Measurements from ENCODE around the gene USP13. TPM values are rescaled to one million over a fixed set of nuclear protein-coding genes. Genes with fewer than 3 reads are reported as not detected.
A peak's percentile ranks its signal among the peaks of the same experiment; 100 is the strongest.

Gene USP13, protein sequence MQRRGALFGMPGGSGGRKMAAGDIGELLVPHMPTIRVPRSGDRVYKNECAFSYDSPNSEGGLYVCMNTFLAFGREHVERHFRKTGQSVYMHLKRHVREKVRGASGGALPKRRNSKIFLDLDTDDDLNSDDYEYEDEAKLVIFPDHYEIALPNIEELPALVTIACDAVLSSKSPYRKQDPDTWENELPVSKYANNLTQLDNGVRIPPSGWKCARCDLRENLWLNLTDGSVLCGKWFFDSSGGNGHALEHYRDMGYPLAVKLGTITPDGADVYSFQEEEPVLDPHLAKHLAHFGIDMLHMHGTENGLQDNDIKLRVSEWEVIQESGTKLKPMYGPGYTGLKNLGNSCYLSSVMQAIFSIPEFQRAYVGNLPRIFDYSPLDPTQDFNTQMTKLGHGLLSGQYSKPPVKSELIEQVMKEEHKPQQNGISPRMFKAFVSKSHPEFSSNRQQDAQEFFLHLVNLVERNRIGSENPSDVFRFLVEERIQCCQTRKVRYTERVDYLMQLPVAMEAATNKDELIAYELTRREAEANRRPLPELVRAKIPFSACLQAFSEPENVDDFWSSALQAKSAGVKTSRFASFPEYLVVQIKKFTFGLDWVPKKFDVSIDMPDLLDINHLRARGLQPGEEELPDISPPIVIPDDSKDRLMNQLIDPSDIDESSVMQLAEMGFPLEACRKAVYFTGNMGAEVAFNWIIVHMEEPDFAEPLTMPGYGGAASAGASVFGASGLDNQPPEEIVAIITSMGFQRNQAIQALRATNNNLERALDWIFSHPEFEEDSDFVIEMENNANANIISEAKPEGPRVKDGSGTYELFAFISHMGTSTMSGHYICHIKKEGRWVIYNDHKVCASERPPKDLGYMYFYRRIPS
- total RNA-seq (1 to 10 TPM; 7.7 to 7.9 TPM), total RNA-seq (6.2 to 7.5 reads per million in 2 donors)

DNA sequence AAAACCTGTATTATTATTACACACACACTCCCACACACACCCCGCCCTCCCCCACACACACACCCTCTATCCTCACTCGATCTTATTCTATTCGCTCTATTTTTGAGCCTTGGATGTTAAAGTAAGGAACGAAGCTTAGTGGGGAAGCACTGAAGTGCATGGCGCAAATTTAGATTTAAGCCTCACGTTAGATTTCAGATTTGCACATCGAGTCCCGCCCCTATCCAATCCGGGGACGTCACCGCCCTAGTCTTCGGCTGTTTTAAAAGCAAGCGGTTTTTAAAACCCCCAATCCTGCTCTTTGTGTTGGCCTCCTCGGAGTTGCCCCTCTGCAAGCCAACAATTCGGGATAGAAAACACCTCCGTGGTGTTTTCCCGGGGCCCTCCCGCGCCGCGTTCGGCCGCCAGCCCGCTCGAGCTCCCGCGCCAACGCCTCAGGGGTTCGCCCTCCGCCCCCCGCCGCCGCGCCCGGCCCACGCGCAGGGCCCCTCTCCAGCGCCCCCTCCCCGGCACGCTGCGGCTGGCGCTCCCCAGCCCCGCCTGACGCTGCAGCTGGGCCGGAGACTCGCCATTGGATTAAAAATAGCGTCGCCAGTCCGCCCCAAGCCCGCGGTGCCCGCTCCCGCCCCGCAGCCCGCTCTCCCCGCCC is at the start of gene USP13:
Gene USP13, plus strand, starts transcription at position 594 of the 649 bp plus-strand sequence. CDS start 186 bp downstream, outside the sequence.
- no peaks in the 10 kb centered on the region for H3K9me3 ChIP-seq (ENCODE audit: control insufficient read depth, low read length, poor library complexity, severe bottlenecking)
- DNase-seq (peak; percentile 38 to 58 (median 56)), ATAC-seq (peak; percentile 65)
- peak within 1 kb of the TSS; percentile 90 for H3K27ac Mint-ChIP-seq
- H3K4me1 Mint-ChIP-seq = peaks cover 26% of the 10 kb centered on the region
- no peaks in the 10 kb centered on the region for H3K27me3 Mint-ChIP-seq
- H3K36me3 Mint-ChIP-seq (ENCODE audit: low read depth) = peaks cover 2% of the 10 kb centered on the region
- peak within 1 kb of the TSS; percentile 94 for H3K4me3 Mint-ChIP-seq

DNA sequence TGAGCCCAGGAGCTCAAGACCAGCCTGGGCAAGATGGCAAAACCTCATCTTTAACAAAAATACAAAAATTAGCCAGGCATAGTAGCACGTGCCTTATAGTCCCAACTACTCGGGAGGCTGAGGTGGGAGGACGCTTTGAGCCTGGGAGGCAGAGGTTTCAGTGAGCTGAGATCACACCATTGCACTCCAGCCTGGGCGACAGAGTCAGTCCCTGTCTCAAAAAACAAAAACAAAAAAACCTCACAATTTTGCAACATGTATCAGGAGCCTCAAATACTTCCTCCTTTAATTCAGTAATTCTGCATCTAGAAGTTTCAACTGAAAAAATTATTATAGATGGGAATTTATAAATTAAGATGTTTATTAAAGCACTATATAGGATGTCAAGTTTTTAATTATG is 49.5 kb upstream of the USP13 start:
- Mint-ChIP-seq H3K4me1 (peaks cover 25% of the 10 kb centered on the region), H3K27ac (no peak overlapping the region), H3K27me3 (no peaks in the 10 kb centered on the region), H3K36me3 (ENCODE audit: low read depth) (peaks cover 10% of the 10 kb centered on the region), H3K4me3 (no peak overlapping the region)
- no peaks in the 10 kb centered on the region for H3K9me3 ChIP-seq (ENCODE audit: control insufficient read depth, low read length, poor library complexity, severe bottlenecking)
- no peak for DNase-seq
- no peak for ATAC-seq

DNA sequence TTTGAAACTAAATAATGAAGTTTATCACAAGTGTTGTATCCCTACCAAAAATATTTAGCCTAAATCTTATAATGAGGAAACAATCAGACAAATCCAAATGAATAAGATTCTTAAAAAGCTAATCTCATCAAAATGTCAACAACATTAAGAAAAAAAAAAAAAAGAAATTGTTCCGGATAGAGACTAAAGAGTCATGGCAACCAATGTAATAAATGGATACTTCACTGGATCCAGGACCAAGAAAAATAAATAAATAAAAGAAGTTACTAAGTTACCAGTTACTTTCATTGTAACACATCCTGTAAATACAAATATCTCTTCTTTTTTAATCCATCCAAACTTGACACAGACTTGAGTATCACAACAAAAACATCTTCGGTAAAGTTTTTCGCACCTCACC is 49.0 kb upstream of the USP13 start:
- H3K9me3 ChIP-seq (ENCODE audit: control insufficient read depth, low read length, poor library complexity, severe bottlenecking) = no peaks in the 10 kb centered on the region
- peak overlapping the region; percentile 100 for H3K27ac Mint-ChIP-seq
- peak overlapping the region; percentile 100 for H3K4me3 Mint-ChIP-seq
- H3K36me3 Mint-ChIP-seq (ENCODE audit: low read depth) = peaks cover 10% of the 10 kb centered on the region
- H3K27me3 Mint-ChIP-seq = no peaks in the 10 kb centered on the region
- DNase-seq = no peak
- no peak for ATAC-seq
- peaks cover 27% of the 10 kb centered on the region for H3K4me1 Mint-ChIP-seq

DNA sequence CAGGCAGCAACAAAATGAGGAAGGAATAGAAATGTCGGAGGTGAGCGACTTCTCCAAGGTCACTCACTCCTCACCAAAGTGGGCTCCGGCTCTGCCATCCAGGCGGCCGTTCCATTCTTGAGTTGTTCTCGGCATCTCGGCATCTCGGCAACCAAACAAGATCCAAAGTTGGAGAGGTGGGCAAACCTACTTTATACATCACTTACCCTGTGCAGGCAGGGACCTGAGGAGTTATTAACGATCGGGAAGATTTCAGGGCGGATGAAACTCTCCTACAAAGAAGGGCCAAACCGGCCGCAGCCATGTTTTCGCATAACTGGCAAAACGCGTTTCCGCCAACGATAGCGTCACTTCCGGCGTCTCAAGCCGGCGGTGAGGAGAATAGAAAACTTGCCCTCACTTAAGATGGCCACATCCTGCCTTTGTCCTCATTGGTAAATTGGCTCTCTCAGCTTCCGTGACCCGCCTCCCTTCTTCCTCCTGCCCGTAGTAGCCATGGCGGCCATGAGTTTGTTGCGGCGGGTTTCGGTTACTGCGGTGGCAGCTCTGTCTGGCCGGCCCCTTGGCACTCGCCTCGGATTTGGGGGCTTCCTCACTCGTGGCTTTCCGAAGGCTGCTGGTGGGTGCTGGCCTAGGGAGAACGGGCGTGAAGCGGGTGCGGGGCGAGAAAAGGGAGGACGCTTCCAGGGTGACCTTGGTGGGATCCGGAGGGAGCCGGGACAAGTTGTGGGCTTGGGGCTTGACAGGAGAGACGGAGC is 48.3 kb upstream of the USP13 start, which contains the start of the genes MRPL47 and NDUFB5:
Gene MRPL47, minus strand, starts transcription at position 318 of the 758 bp plus-strand sequence. Its CDS starts 14 bp downstream, at position 304.
Gene NDUFB5, plus strand, starts transcription at position 474 of the 758 bp plus-strand sequence. Its CDS starts 22 bp downstream, at position 496.
- peak within 1 kb of the TSS; percentile 100 for H3K4me3 Mint-ChIP-seq
- no peaks in the 10 kb centered on the region for H3K9me3 ChIP-seq (ENCODE audit: control insufficient read depth, low read length, poor library complexity, severe bottlenecking)
- H3K27me3 Mint-ChIP-seq = no peaks in the 10 kb centered on the region
- ATAC-seq = peak; percentile 99
- peak within 1 kb of the TSS; percentile 100 for H3K27ac Mint-ChIP-seq
- DNase-seq = peak; percentile 74 to 89 (median 83)
- H3K4me1 Mint-ChIP-seq = peaks cover 31% of the 10 kb centered on the region
- peaks cover 8% of the 10 kb centered on the region for H3K36me3 Mint-ChIP-seq (ENCODE audit: low read depth)

DNA sequence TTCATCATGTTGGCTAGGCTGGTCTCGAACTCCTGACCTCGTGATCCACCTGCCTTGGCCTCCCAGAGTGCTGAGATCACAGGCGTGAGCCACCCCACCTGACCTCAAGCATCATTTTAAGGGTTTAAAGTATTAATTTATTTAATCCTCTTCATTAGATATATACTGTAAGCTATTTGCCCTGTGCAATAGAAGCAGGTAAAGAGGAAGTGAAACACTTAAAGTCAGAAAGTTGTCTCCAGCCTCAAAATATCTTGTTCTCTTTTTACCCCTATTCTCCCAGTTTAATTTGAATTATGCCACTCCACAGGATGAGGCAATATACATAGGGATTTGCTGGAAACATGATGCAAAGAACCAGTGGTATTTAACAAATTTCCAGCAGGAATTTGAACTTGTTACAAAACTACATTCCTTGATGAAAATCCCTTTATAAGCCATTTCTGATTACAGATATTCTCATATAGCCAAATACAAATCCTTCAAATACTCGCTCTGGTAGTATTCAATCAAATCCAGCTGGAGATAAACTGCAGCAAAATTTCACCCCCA is 46.2 kb upstream of the USP13 start:
- Mint-ChIP-seq H3K4me3 (no peak overlapping the region), H3K36me3 (ENCODE audit: low read depth) (peaks cover 11% of the 10 kb centered on the region), H3K27me3 (no peaks in the 10 kb centered on the region), H3K27ac (peak overlapping the region; percentile 41), H3K4me1 (peaks cover 40% of the 10 kb centered on the region)
- ATAC-seq = no peak
- no peak for DNase-seq
- H3K9me3 ChIP-seq (ENCODE audit: control insufficient read depth, low read length, poor library complexity, severe bottlenecking) = no peaks in the 10 kb centered on the region

DNA sequence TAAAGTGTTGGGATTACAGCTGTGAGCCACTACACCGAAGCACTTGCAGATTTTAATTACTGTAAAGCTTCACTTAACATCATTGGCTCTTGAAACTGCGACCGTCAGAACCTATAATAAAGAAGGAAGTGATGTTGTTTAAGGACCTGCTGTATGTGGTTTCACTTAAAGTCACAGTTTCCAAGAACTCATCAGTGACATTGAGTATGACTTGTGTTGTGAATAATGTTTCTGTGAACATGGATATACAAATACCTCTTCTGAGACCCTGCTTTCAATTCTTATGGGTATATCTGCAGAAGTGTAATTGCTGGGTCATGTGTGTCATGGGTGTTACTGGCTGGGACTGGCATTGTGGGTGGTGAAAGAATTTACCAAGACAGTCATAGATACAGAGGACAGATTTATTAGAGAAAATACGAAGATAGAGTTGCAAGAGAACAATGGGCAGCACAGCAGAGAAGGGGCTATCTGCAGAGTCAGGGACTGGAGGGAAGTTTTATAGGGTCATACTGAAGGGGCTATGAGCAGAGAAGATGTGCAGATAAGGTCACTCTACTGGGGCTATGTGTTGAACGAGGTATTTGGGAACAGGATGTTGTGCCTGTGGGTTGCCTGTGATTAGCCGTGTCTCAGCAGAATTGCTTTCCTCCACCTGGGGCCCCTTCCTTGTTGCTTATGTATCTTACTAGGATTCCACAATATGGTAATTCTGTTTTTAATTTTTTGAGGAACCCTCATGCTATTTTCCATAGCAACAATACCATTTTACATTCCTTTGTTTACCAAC is 43.7 kb upstream of the USP13 start:
- no peaks in the 10 kb centered on the region for H3K9me3 ChIP-seq (ENCODE audit: control insufficient read depth, low read length, poor library complexity, severe bottlenecking)
- H3K36me3 Mint-ChIP-seq (ENCODE audit: low read depth) = peaks cover 11% of the 10 kb centered on the region
- peak overlapping the region; percentile 95 for H3K27ac Mint-ChIP-seq
- no peaks in the 10 kb centered on the region for H3K27me3 Mint-ChIP-seq
- peak overlapping the region; percentile 71 for H3K4me3 Mint-ChIP-seq
- peak; percentile 23 for ATAC-seq
- H3K4me1 Mint-ChIP-seq = peaks cover 40% of the 10 kb centered on the region
- no peak for DNase-seq

DNA sequence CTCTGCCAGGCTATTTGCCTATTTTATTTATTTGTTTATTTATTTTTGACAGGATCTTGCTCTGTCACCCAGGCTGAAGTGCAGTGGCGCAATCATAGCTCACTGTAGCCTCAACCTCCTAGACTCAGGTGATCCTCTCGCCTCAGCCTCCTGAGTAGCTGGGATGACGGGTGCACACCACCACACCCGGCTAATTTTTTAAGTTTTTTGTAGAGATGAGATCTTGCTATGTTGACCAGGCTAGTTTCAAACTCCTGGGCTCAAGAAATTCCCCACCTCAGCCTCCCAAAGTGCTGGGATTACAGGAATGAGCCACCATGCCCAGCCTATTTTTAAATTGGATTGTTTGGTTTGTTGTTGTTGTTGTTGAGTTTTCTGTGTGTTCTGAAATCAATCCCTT is 42.8 kb upstream of the USP13 start:
- no peaks in the 10 kb centered on the region for H3K27me3 Mint-ChIP-seq
- no peak overlapping the region for H3K4me3 Mint-ChIP-seq
- H3K4me1 Mint-ChIP-seq = peaks cover 35% of the 10 kb centered on the region
- DNase-seq (no peak), ATAC-seq (no peak)
- peak overlapping the region; percentile 72 for H3K27ac Mint-ChIP-seq
- peaks cover 7% of the 10 kb centered on the region for H3K36me3 Mint-ChIP-seq (ENCODE audit: low read depth)
- H3K9me3 ChIP-seq (ENCODE audit: control insufficient read depth, low read length, poor library complexity, severe bottlenecking) = no peaks in the 10 kb centered on the region

DNA sequence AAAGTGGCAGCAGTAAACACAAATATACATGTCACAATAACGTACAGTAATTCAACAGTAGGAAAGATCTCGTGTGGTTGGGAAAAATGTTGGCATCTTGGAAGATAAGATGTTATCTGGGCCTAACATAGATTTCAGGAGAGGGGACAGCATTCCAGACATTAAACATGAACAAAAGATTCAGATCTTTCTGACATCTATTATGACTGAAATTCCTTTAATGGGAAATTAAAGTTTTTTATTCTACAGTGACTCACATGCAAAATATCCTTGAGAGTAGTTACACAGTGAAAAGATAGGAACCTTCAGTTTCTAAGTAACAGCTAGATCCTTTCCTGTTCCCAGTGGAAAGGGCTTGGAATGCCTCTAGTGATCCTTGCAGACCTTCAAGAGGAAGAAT is 39.0 kb upstream of the USP13 start:
- ATAC-seq (no peak), DNase-seq (no peak)
- peak overlapping the region; percentile 54 for H3K27ac Mint-ChIP-seq
- peaks cover 5% of the 10 kb centered on the region for H3K36me3 Mint-ChIP-seq (ENCODE audit: low read depth)
- no peak overlapping the region for H3K4me3 Mint-ChIP-seq
- no peaks in the 10 kb centered on the region for H3K9me3 ChIP-seq (ENCODE audit: control insufficient read depth, low read length, poor library complexity, severe bottlenecking)
- H3K4me1 Mint-ChIP-seq = peaks cover 19% of the 10 kb centered on the region
- no peaks in the 10 kb centered on the region for H3K27me3 Mint-ChIP-seq

DNA sequence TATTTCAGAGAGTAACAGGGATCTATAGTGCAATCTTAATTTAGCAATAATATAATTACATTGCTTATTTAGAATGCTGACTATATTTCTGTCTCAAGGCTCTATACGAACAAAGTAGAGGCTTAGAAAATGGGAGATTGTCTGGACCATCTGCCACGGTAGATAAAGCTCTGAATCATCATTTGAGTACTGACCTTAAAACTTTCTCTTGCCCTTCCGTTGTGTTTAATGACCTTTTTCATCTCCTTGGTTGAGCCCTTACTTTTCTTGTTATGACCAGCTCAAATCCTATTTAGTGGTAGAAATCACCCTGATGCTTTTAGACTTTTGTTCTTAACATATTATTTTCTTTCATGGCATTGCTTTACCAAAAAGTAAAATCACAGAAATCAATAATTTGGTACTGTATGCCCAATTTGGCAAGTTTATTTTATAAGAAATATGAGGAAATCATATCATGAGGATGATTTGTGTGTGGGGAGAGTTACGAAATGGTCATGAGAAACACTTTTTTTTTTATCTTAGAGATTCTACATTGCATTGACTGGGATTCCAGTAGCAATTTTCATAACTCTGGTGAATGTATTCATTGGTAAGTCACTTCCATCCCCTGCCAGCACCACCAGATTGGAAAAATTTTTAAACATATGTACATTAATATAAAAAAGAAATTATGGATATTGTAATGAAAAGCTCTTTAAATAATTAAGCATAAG is 37.2 kb upstream of the USP13 start:
- no peak overlapping the region for H3K4me3 Mint-ChIP-seq
- H3K36me3 Mint-ChIP-seq (ENCODE audit: low read depth) = peaks cover 9% of the 10 kb centered on the region
- no peak for ATAC-seq
- no peaks in the 10 kb centered on the region for H3K27me3 Mint-ChIP-seq
- H3K4me1 Mint-ChIP-seq = peaks cover 6% of the 10 kb centered on the region
- DNase-seq = no peak
- H3K9me3 ChIP-seq (ENCODE audit: control insufficient read depth, low read length, poor library complexity, severe bottlenecking) = no peaks in the 10 kb centered on the region
- H3K27ac Mint-ChIP-seq = no peak overlapping the region

DNA sequence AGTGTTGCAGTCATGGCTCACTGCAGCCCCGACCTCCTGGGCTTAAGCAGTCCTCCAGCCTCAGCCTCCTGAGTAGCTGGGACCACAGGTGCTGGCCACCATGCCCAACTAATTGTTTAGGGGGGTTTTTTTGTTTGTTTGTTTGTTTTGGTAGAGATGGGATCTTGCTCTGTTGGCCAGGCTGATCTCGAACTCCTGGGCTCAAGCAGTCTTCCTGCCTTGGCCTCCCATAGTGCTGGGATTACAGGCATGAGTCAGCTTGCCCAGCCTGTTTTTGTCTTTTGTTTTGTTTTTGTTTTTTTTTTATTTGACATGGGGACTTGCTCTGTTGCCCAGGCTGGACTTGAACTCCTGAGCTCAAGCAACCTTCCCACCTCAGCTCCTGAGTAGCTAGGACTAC is 30.8 kb upstream of the USP13 start:
- Mint-ChIP-seq H3K36me3 (ENCODE audit: low read depth) (peaks cover 16% of the 10 kb centered on the region), H3K4me3 (no peak overlapping the region), H3K27me3 (no peaks in the 10 kb centered on the region), H3K4me1 (peaks cover 5% of the 10 kb centered on the region), H3K27ac (peak overlapping the region; percentile 14)
- H3K9me3 ChIP-seq (ENCODE audit: control insufficient read depth, low read length, poor library complexity, severe bottlenecking) = no peaks in the 10 kb centered on the region
- no peak for DNase-seq
- ATAC-seq = no peak

DNA sequence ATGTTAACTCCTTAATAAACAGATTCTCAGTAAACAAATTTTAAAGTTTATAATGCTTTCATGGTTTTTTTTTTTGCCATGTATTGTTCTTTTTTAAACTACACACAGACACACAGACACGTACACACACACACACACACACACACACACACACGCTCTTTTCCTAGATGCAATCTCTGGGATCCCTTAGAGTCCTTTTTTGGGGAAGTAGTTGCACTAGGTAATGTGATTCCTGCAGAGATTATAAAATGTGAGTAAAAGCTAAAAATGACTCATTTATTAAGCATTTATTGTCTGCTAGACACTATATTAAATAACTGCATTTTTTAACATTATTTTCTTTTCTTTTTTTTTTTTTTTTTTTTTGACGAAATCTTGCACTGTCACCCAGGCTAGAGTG is 28.4 kb upstream of the USP13 start:
- DNase-seq (no peak), ATAC-seq (no peak)
- Mint-ChIP-seq H3K4me1 (peaks cover 5% of the 10 kb centered on the region), H3K27ac (no peak overlapping the region), H3K4me3 (no peak overlapping the region), H3K27me3 (no peaks in the 10 kb centered on the region), H3K36me3 (ENCODE audit: low read depth) (peaks cover 16% of the 10 kb centered on the region)
- H3K9me3 ChIP-seq (ENCODE audit: control insufficient read depth, low read length, poor library complexity, severe bottlenecking) = no peaks in the 10 kb centered on the region
